Ureter (tissue), 1 donor: ENCODE data around the gene EPB41L4B. TPM values are rescaled to one million over a fixed set of nuclear protein-coding genes. Genes with fewer than 3 reads are reported as not detected.
"Not testable (repeated sequence)": the region's sequence is repeated elsewhere in the genome, so short reads cannot be mapped to it uniquely, and the experiment has no call there.

Experiments
- DNase-seq: peaks from one replicate; pipeline ENCODE4 v3.0.0-alpha.2; 2020; ENCODE audit warnings: low spot score
- total RNA-seq: library from RNA; stranded (reverse); gene quantifications from one replicate; pipeline ENCODE4 v1.2.4, GENCODE V29; 2023
- donor health status: DM: yes; HTN: yes; CAD: no.

EPB41L4B gene
- 15.9 TPM for total RNA-seq

GRCh38 chr9:109320742-109321448 lies at the start of gene EPB41L4B:
Gene EPB41L4B (minus strand): TSS chr9:109321059. CDS start chr9:109320446, 613 bp downstream.
- DNase-seq, result peak; percentile 92

GRCh38 chr9:109369285-109369684 lies 48.4 kb upstream of the EPB41L4B start:
- DNase-seq, result no peak

GRCh38 chr9:109360771-109361170 lies 39.9 kb upstream of the EPB41L4B start:
- DNase-seq, result no peak

GRCh38 chr9:109358968-109359603 lies 38.2 kb upstream of the EPB41L4B start:
- not testable (repeated sequence) for DNase-seq

GRCh38 chr9:109355564-109356297 lies 34.9 kb upstream of the EPB41L4B start:
- no peak for DNase-seq

GRCh38 chr9:109354190-109354589 lies 33.3 kb upstream of the EPB41L4B start:
- no peak for DNase-seq

GRCh38 chr9:109351032-109351431 lies 30.2 kb upstream of the EPB41L4B start:
- no peak for DNase-seq

- no peak for DNase-seq
These were observed 28.6 kb upstream of the EPB41L4B start for GRCh38 chr9:109349421-109349846.

- DNase-seq, result no peak
These were observed 26.0 kb upstream of the EPB41L4B start for GRCh38 chr9:109346904-109347303.

GRCh38 chr9:109344866-109345265 lies 24.0 kb upstream of the EPB41L4B start:
- DNase-seq, result no peak

- no peak for DNase-seq
These were observed 22.0 kb upstream of the EPB41L4B start for GRCh38 chr9:109342878-109343277.

GRCh38 chr9:109341561-109341960 lies 20.7 kb upstream of the EPB41L4B start:
- DNase-seq, result no peak

GRCh38 chr9:109340979-109341378 lies 20.1 kb upstream of the EPB41L4B start:
- DNase-seq, result not testable (repeated sequence)

- DNase-seq, result no peak
These were observed 15.6 kb upstream of the EPB41L4B start for GRCh38 chr9:109336409-109336808.

GRCh38 chr9:109335929-109336328 lies 15.1 kb upstream of the EPB41L4B start:
- DNase-seq, result no peak

- DNase-seq, result no peak
These were observed 14.3 kb upstream of the EPB41L4B start for GRCh38 chr9:109335121-109335520.

GRCh38 chr9:109331353-109331752 lies 10.5 kb upstream of the EPB41L4B start:
- DNase-seq, result peak; percentile 90

GRCh38 chr9:109329638-109330258 lies 8.9 kb upstream of the EPB41L4B start:
- DNase-seq, result peak; percentile 71

- DNase-seq, result peak; percentile 78
These were observed 8.2 kb upstream of the EPB41L4B start for GRCh38 chr9:109328978-109329637.

GRCh38 chr9:109325089-109325488 lies 4.2 kb upstream of the EPB41L4B start:
- DNase-seq, result no peak

- DNase-seq, result no peak
These were observed 2.9 kb upstream of the EPB41L4B start for GRCh38 chr9:109323771-109324170.

- no peak for DNase-seq
These were observed 868 bp upstream of the EPB41L4B start for GRCh38 chr9:109321727-109322126.
